SKM-1 (cell line): ENCODE data around the gene MSI2.

Experiments
- DNase-seq: peaks from one replicate; lab custom pipeline; 2025; ENCODE audit not compliant: unreplicated experiment; lab: John Stamatoyannopoulos, UW

The MSI2 gene

GRCh38 chr17:57471868-57472368 is 215.6 kb downstream of the MSI2 start:
- DNase-seq = no peak

GRCh38 chr17:57475796-57476195 is 219.5 kb downstream of the MSI2 start:
- no peak for DNase-seq

GRCh38 chr17:57477522-57478362 is 221.4 kb downstream of the MSI2 start:
- no peak for DNase-seq

GRCh38 chr17:57478478-57479250 is 222.3 kb downstream of the MSI2 start:
- no peak for DNase-seq

GRCh38 chr17:57480438-57481196 is 224.3 kb downstream of the MSI2 start:
- no peak for DNase-seq

GRCh38 chr17:57481910-57482391 is 225.6 kb downstream of the MSI2 start:
- no peak for DNase-seq

- no peak for DNase-seq
These were observed 226.3 kb downstream of the MSI2 start for GRCh38 chr17:57482657-57483056.

GRCh38 chr17:57484081-57484666 is 227.9 kb downstream of the MSI2 start:
- DNase-seq = no peak

GRCh38 chr17:57484826-57485565 is 228.7 kb downstream of the MSI2 start:
- no peak for DNase-seq

GRCh38 chr17:57485566-57485865 is 229.2 kb downstream of the MSI2 start:
- DNase-seq = no peak

GRCh38 chr17:57485916-57486881 is 229.9 kb downstream of the MSI2 start:
- no peak for DNase-seq

- no peak for DNase-seq
These were observed 230.6 kb downstream of the MSI2 start for GRCh38 chr17:57486882-57487301.

- DNase-seq = no peak
These were observed 231.2 kb downstream of the MSI2 start for GRCh38 chr17:57487573-57487972.

- no peak for DNase-seq
These were observed 232.5 kb downstream of the MSI2 start for GRCh38 chr17:57488856-57489255.

- DNase-seq = no peak
These were observed 233.0 kb downstream of the MSI2 start for GRCh38 chr17:57489321-57489720.

GRCh38 chr17:57490111-57490845 is 234.0 kb downstream of the MSI2 start:
- DNase-seq = no peak

GRCh38 chr17:57490890-57491289 is 234.6 kb downstream of the MSI2 start:
- DNase-seq = no peak

GRCh38 chr17:57493171-57493570 is 236.8 kb downstream of the MSI2 start:
- no peak for DNase-seq
